22Rv1 (cell line): ENCODE results near the gene FECH.

ENCODE experiments used
- H3K27ac ChIP-seq: fragments of 450-650 bp; 2 replicates; pipeline ENCODE4 v1.5.1; 2017
- ZFX ChIP-seq: fragments of 450-650 bp; IDR thresholded peaks from 2 replicates; pipeline ENCODE4 v1.6.1; 2017; ENCODE audit warnings: antibody characterized with exemption, borderline replicate concordance
- TF ChIP-seq, protein P1 (sequence below): fragments of 450-650 bp; IDR thresholded peaks from 2 replicates; pipeline ENCODE4 v1.5.1; 2017; ENCODE audit warnings: mild to moderate bottlenecking

FECH gene

DNA sequence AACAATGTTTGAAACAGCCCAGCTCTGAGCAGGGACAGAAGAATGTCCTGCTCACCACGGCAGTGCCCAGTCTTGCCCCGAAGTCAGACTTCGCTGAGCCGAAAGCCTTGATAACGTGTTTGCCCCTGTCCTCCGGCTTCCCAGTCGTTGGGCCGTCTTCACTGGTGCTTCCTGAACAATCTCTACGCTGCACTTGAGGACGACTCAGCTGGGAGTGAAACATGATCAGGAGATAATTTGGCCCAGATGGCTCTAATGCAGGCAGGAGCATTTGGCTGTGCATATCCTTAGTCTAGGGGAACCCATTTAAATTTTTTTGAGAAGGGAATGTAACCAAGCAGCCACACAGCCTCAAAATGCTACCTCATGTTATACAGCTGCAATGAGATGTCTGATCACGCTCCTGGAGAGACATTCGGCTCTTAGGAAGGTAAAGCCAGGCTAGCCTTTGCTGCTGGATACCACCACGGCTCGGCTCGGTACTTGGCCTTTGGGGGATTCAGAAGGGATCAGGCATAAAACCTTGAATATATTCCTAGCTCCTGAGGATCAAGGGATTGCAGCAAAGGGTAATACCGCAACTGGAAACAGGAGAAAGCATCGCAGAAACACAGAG, 43.6 kb downstream of the FECH start:
- TF ChIP-seq, protein P1, sequence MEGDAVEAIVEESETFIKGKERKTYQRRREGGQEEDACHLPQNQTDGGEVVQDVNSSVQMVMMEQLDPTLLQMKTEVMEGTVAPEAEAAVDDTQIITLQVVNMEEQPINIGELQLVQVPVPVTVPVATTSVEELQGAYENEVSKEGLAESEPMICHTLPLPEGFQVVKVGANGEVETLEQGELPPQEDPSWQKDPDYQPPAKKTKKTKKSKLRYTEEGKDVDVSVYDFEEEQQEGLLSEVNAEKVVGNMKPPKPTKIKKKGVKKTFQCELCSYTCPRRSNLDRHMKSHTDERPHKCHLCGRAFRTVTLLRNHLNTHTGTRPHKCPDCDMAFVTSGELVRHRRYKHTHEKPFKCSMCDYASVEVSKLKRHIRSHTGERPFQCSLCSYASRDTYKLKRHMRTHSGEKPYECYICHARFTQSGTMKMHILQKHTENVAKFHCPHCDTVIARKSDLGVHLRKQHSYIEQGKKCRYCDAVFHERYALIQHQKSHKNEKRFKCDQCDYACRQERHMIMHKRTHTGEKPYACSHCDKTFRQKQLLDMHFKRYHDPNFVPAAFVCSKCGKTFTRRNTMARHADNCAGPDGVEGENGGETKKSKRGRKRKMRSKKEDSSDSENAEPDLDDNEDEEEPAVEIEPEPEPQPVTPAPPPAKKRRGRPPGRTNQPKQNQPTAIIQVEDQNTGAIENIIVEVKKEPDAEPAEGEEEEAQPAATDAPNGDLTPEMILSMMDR = no peak
- no peak for TF ChIP-seq ZFX

DNA sequence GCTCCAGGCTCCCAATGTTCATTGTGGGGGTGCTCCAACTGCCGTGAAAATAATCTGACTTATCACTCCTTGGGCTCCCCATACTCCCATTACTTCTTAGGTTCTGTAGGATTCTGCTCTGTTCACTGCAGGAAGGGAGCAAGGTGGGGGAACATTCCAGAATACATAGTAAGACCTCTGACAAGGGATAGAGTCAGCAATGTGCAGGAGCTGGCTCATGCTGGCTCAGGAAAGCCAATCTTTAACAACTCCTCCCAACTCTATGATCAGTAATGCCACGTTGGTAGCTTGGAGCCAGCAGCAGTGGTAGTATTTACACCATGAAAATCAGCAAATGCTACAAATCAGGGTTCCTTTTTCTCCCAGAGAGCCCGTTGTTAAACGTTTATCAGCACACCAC, 44.4 kb downstream of the FECH start:
- TF ChIP-seq ZFX = no peak
- TF ChIP-seq, protein P1 = no peak
- no peak overlapping the region for H3K27ac ChIP-seq

More for the DNA sequence above, 43.6 kb downstream of the FECH start:
- no peak overlapping the region for H3K27ac ChIP-seq

DNA sequence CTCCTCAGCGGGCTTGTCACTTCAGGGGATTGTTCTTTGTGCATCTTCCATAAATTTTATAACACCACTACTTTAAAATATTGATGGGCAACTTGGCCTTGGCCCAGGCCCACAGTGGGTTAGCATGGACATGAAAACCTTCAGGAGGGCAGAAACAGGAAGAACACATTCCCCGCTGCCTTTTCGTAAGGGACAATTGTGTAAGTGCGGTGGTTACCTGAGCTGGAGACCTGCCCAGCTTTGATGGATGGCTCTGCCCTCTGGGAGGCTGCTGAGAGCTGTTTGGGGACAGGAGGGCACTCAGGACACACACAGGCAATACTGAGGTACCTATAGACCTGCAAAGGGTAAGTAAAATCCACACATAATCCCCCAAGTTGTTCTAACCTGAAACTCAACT, 46.8 kb downstream of the FECH start:
- H3K27ac ChIP-seq = no peak overlapping the region
- TF ChIP-seq, protein P1 = no peak
- no peak for TF ChIP-seq ZFX

DNA sequence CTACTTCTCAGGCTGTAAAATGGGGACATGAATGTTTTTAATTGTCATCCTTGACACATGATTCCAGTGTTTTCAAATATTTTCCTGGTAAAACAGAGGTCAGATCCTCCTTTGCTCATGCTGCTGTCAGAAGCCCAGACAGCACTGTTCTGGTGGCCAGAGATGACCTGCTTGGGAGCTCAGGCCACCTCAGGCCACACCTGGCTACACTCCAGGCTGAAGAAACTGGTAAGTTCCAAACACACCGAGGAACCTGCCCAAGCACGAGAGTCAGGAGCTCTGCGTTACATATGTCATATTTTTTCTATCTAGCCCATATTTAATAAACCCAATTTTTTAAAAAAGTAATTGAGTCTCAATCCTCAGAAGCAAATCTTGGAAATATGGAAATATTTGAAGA, 47.9 kb downstream of the FECH start:
- no peak overlapping the region for H3K27ac ChIP-seq
- TF ChIP-seq ZFX = no peak
- TF ChIP-seq, protein P1 = no peak

DNA sequence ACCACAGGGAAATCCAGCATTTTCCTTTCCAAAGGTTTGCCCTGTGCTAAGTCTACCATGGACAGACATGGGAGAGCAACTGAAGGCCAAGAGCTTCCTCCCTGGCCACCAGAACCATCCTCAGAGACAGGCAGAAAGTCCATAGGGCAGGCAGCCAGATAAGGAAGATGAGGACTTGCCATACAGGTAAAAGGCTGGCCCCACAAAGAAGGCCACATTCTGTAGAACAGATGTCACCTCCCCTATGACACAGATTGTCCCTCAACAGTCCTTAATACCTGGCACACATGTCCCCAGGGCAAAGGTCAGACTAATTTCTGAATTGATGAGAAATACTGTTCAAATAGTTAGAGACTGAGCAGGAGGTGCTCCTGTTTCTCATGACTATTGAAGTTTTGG, 52.0 kb downstream of the FECH start:
- no peak overlapping the region for H3K27ac ChIP-seq
- TF ChIP-seq ZFX = no peak
- TF ChIP-seq, protein P1 = no peak

DNA sequence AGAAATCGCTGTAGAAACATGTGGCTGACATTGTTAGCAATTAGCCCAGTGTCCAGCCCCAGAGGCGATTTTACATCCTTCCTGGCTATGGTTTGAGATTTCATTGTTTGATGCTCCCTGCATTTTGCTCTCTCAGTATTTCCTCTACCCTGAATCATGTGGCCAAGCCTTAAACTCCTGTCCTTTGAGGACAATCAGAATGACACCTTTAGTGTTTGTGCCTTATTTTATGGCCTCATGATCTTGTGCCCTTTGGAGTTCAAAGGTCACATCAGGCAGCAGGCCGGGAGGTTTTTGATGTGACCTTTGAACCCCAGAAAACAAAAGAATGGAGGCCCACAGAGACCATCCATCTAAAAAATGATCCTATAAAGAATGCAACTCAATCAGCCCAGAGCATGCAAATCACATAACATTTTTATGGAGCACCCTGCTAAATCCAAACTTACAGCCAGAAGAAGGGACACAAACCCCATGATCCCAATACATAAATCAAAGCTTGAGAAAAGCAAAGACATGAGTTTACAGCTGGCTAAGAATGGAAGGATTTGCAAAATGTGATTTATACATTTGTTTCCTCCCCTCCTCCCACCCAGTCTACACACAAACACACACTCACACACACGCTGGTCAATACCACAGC, 52.5 kb downstream of the FECH start:
- no peak overlapping the region for H3K27ac ChIP-seq
- no peak for TF ChIP-seq ZFX
- TF ChIP-seq, protein P1 = no peak

DNA sequence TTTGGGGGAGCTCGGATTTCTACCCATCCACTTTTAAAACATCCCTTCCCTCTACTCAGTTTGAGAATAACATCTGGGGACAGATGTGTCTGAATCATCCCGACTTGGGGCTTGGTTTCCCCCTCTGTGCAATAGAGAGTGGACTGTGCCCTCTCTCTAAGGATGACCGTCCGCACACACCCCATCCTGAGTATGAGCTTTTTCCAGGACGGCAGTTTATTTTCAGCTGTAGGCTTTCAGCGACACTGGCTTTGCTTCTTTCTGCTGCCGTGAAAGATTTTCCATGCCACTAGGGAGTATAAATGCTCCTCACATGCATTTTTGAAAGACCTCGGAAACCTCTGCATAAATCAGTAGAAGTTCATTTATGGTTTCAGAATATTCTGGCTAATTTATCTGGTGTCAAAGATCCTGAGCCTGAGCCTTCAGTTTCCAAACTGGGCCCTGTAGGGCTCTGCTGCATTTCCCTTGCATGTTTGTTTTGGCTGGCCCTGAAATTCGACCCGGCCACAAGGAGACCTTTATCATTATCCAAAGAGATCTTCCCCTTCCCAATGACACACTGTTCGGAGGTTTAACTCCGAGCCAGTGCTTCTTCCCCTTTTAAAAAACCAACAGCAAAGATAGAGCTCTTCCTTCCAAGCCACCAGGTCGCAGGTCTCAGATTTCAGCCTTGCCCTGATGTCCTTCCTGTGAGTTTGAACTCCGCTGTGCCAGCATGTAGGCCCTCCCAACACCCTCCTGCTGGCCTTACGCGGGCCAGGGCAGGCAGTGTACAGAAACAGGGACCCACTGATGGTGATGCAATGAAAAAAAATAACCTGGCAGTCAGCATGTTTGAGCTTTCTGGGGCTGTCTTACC, 53.3 kb downstream of the FECH start:
- H3K27ac ChIP-seq = no peak overlapping the region
- no peak for TF ChIP-seq ZFX
- TF ChIP-seq, protein P1 = no peak
